ENCODE results near the gene ARHGAP15. TPM values are rescaled to one million over a fixed set of nuclear protein-coding genes. Genes with fewer than 3 reads are reported as not detected.

ARHGAP15 gene
- total RNA-seq, 2 donors from 2014 or later: 0.86 TPM; not detected in 1

DNA sequence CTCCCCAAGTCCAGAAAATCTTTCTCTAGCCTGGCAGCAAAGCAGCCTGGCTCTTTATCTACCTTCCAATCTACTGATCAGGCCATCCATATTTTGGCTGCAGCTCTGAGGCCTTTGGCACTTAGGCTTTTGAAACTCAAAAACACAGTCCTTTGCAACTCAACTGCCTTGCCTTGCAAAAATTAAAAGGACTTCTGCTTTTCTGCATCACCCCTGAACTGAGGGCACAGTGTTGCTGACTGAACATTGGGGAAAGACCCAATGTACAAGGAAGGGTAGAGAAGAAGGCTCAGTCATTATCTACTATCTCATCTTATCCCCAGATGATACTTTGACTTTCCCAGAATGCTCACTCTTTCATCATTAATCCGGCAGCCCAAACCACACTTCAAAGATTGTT, 625.5 kb downstream of the ARHGAP15 start:
- H3K27ac Mint-ChIP-seq: no peak overlapping the region
- no peak for DNase-seq
- 88 to 95% methylated on average over 1 of the region's 1 CpG for WGBS, 2 experiments (ENCODE audit: insufficient coverage in 1 of 2, insufficient read length in 1 of 2)
- peaks cover 13% of the 10 kb centered on the region for H3K4me1 Mint-ChIP-seq
- H3K27me3 Mint-ChIP-seq (ENCODE audit: insufficient read depth): no peaks in the 10 kb centered on the region
- Histone ChIP-seq H3K9me3 (ENCODE audit: control insufficient read depth, low read length) (no peaks in the 10 kb centered on the region), H3K9ac (ENCODE audit: extremely low read depth, low read length, poor library complexity, severe bottlenecking) (no peak overlapping the region), H3K36me3 (ENCODE audit: control insufficient read depth, insufficient read depth, low read length) (no peaks in the 10 kb centered on the region), H3K27ac (ENCODE audit: low read depth, low read length) (no peak overlapping the region), H3K4me3 (ENCODE audit: low read length) (no peak overlapping the region), H3K27me3 (ENCODE audit: control insufficient read depth, insufficient read depth, low read length, poor library complexity, severe bottlenecking) (no peaks in the 10 kb centered on the region), H3K4me1 (ENCODE audit: control insufficient read depth, insufficient read depth, low read length) (no peaks in the 10 kb centered on the region)
- H3K4me3 Mint-ChIP-seq: no peak overlapping the region
- no peaks in the 10 kb centered on the region for H3K9me3 Mint-ChIP-seq
- no peak for TF ChIP-seq CTCF (conservative IDR thresholded peaks at IDR 0.05)
- no peaks in the 10 kb centered on the region for H3K36me3 Mint-ChIP-seq (ENCODE audit: low read depth)

- 60 to 78% methylated on average over 2 of the region's 3 CpGs for WGBS, 2 experiments (ENCODE audit: insufficient coverage in 1 of 2, insufficient read length in 1 of 2)
- no peaks in the 10 kb centered on the region for H3K36me3 Mint-ChIP-seq (ENCODE audit: low read depth)
- H3K27me3 Mint-ChIP-seq (ENCODE audit: insufficient read depth): no peaks in the 10 kb centered on the region
- Histone ChIP-seq H3K27ac (ENCODE audit: low read depth, low read length) (no peak overlapping the region), H3K4me3 (ENCODE audit: low read length) (no peak overlapping the region), H3K4me1 (ENCODE audit: control insufficient read depth, insufficient read depth, low read length) (no peaks in the 10 kb centered on the region), H3K9ac (ENCODE audit: extremely low read depth, low read length, poor library complexity, severe bottlenecking) (no peak overlapping the region), H3K9me3 (ENCODE audit: control insufficient read depth, low read length) (no peaks in the 10 kb centered on the region), H3K27me3 (ENCODE audit: control insufficient read depth, insufficient read depth, low read length, poor library complexity, severe bottlenecking) (no peaks in the 10 kb centered on the region), H3K36me3 (ENCODE audit: control insufficient read depth, insufficient read depth, low read length) (no peaks in the 10 kb centered on the region)
- peak; percentile 47 for DNase-seq
- TF ChIP-seq CTCF (conservative IDR thresholded peaks at IDR 0.05): no peak
- H3K4me3 Mint-ChIP-seq: no peak overlapping the region
- peaks cover 15% of the 10 kb centered on the region for H3K4me1 Mint-ChIP-seq
- H3K27ac Mint-ChIP-seq: no peak overlapping the region
- no peaks in the 10 kb centered on the region for H3K9me3 Mint-ChIP-seq
Observed at GRCh38 chr2:143758629-143759330, 629.6 kb downstream of the ARHGAP15 start.

DNA sequence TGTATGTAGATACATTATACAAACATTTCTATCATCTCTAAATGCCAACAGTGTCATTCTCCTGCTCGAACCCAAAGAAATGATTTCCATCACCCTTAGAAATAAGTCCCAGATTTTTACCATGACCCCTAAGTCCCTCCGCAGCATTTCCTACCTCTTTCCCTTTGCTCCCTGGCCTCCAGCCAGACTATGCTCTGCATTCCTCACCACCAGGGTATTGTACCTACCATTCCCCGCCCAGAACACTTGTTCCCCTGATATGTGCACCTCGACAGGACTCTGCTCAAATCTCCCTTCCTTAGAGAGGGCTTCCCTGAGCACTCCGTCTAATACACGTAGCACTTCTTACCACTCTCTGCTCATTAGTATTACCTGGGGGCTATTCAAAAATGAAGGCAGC, 630.2 kb downstream of the ARHGAP15 start:
- Histone ChIP-seq H3K27ac (ENCODE audit: low read depth, low read length) (no peak overlapping the region), H3K27me3 (ENCODE audit: control insufficient read depth, insufficient read depth, low read length, poor library complexity, severe bottlenecking) (no peaks in the 10 kb centered on the region), H3K36me3 (ENCODE audit: control insufficient read depth, insufficient read depth, low read length) (no peaks in the 10 kb centered on the region), H3K9ac (ENCODE audit: extremely low read depth, low read length, poor library complexity, severe bottlenecking) (no peak overlapping the region), H3K4me1 (ENCODE audit: control insufficient read depth, insufficient read depth, low read length) (no peaks in the 10 kb centered on the region), H3K9me3 (ENCODE audit: control insufficient read depth, low read length) (no peaks in the 10 kb centered on the region), H3K4me3 (ENCODE audit: low read length) (no peak overlapping the region)
- H3K27ac Mint-ChIP-seq: peak overlapping the region; percentile 24
- no peak overlapping the region for H3K4me3 Mint-ChIP-seq
- peaks cover 16% of the 10 kb centered on the region for H3K4me1 Mint-ChIP-seq
- peak; percentile 78 for DNase-seq
- no peaks in the 10 kb centered on the region for H3K27me3 Mint-ChIP-seq (ENCODE audit: insufficient read depth)
- no peaks in the 10 kb centered on the region for H3K36me3 Mint-ChIP-seq (ENCODE audit: low read depth)
- peak; percentile 43 for TF ChIP-seq CTCF (conservative IDR thresholded peaks at IDR 0.05)
- 43 to 46% methylated on average over 4 to 6 of the region's 6 CpGs for WGBS, 2 experiments (ENCODE audit: insufficient coverage in 1 of 2, insufficient read length in 1 of 2)
- no peaks in the 10 kb centered on the region for H3K9me3 Mint-ChIP-seq
